Activated T-helper 1 cell treated with anti-CD3 and anti-CD28 coated beads, Interleukin-12 subunit alpha, Interleukin-12 subunit beta, Interleukin-2, Interleukin-4 antibody, amounts not matched to agents 30 ng/mL and 10 ng/mL and 1 ng/mL, durations not matched to agents 14 hours and 24 hours and 36 hours (primary cell): ENCODE results near the gene ARHGAP27. TPM values are rescaled to one million over a fixed set of nuclear protein-coding genes. Genes with fewer than 3 reads are reported as not detected.
"Not testable (repeated sequence)": the region's sequence is repeated elsewhere in the genome, so short reads cannot be mapped to it uniquely, and the experiment has no call there.

Experiments used
- DNase-seq: peaks from one replicate; pipeline ENCODE4 v3.0.0; 2021; ENCODE audit warnings: low spot score
- H3K27ac Mint-ChIP-seq: one replicate; pipeline ENCODE4 v1.8.0; 2021; ENCODE audit warnings: mild to moderate bottlenecking, mixed read lengths
- H3K27me3 Mint-ChIP-seq: one replicate; pipeline ENCODE4 v1.8.0; 2022; ENCODE audit warnings: mild to moderate bottlenecking, moderate library complexity, mixed read lengths; ENCODE audit not compliant: insufficient read depth
- H3K36me3 Mint-ChIP-seq: one replicate; pipeline ENCODE4 v1.8.0; 2021; ENCODE audit warnings: low read depth, mixed read lengths
- H3K4me1 Mint-ChIP-seq: one replicate; pipeline ENCODE4 v1.8.0; 2021; ENCODE audit warnings: low read depth, mixed read lengths
- H3K4me3 Mint-ChIP-seq: one replicate; pipeline ENCODE4 v1.8.0; 2021; ENCODE audit warnings: mild to moderate bottlenecking, moderate library complexity, mixed read lengths
- H3K9me3 Mint-ChIP-seq: one replicate; pipeline ENCODE4 v1.8.0; 2021; ENCODE audit warnings: mixed read lengths
- intact Hi-C: fragments of 100-400 bp; cut with micrococcal nuclease; formaldehyde crosslinking; loops from one replicate; pipeline ENCODE4 v1.15.1; 2024
- total RNA-seq: library from RNA; stranded (reverse); gene quantifications from 2 replicates; pipeline ENCODE4 v1.2.3, GENCODE V29; 2022

ARHGAP27 gene
- total RNA-seq, 1 donor from 2014 or later, result 59.1 TPM

GRCh38 chr17:45451660-45452059, 19.0 kb upstream of the ARHGAP27 start:
- intact Hi-C loops, result not testable (repeated sequence)

GRCh38 chr17:45451131-45451530, 18.5 kb upstream of the ARHGAP27 start:
- intact Hi-C loops, result no loop called here
- peaks cover 24% of the 10 kb centered on the region for H3K4me1 Mint-ChIP-seq

More at GRCh38 chr17:45451660-45452059, 19.0 kb upstream of the ARHGAP27 start:
- not testable (repeated sequence) for H3K4me3 Mint-ChIP-seq, H3K27me3 Mint-ChIP-seq, H3K27ac Mint-ChIP-seq, DNase-seq, H3K9me3 Mint-ChIP-seq
- Mint-ChIP-seq H3K36me3 (peaks cover 25% of the 10 kb centered on the region), H3K4me1 (peaks cover 19% of the 10 kb centered on the region)

GRCh38 chr17:45449708-45450329, 17.1 kb upstream of the ARHGAP27 start:
- Mint-ChIP-seq H3K36me3 (peaks cover 26% of the 10 kb centered on the region), H3K4me1 (peaks cover 35% of the 10 kb centered on the region)
- H3K4me3 Mint-ChIP-seq, H3K9me3 Mint-ChIP-seq, DNase-seq, H3K27me3 Mint-ChIP-seq, H3K27ac Mint-ChIP-seq, intact Hi-C loops: not testable (repeated sequence)

More at GRCh38 chr17:45451131-45451530, 18.5 kb upstream of the ARHGAP27 start:
- Mint-ChIP-seq H3K9me3 (no peaks in the 10 kb centered on the region), H3K36me3 (peaks cover 22% of the 10 kb centered on the region), H3K27ac (no peak overlapping the region), H3K4me3 (no peak overlapping the region), H3K27me3 (no peaks in the 10 kb centered on the region)
- DNase-seq, result no peak

GRCh38 chr17:45449260-45449659, 16.6 kb upstream of the ARHGAP27 start:
- H3K27ac Mint-ChIP-seq, H3K9me3 Mint-ChIP-seq, H3K27me3 Mint-ChIP-seq, intact Hi-C loops, DNase-seq, H3K4me3 Mint-ChIP-seq: not testable (repeated sequence)
- peaks cover 35% of the 10 kb centered on the region for H3K4me1 Mint-ChIP-seq
- peaks cover 22% of the 10 kb centered on the region for H3K36me3 Mint-ChIP-seq

GRCh38 chr17:45448483-45448882, 15.8 kb upstream of the ARHGAP27 start:
- Mint-ChIP-seq H3K36me3 (peaks cover 22% of the 10 kb centered on the region), H3K27ac (peak overlapping the region; percentile 48), H3K4me1 (peaks cover 35% of the 10 kb centered on the region)
- H3K9me3 Mint-ChIP-seq, intact Hi-C loops, H3K27me3 Mint-ChIP-seq, DNase-seq, H3K4me3 Mint-ChIP-seq: not testable (repeated sequence)

GRCh38 chr17:45448066-45448465, 15.4 kb upstream of the ARHGAP27 start:
- peaks cover 35% of the 10 kb centered on the region for H3K4me1 Mint-ChIP-seq
- H3K27ac Mint-ChIP-seq, result peak overlapping the region; percentile 48
- DNase-seq, H3K27me3 Mint-ChIP-seq, intact Hi-C loops, H3K4me3 Mint-ChIP-seq, H3K9me3 Mint-ChIP-seq: not testable (repeated sequence)
- peaks cover 22% of the 10 kb centered on the region for H3K36me3 Mint-ChIP-seq

- H3K27me3 Mint-ChIP-seq, H3K27ac Mint-ChIP-seq, H3K4me3 Mint-ChIP-seq, H3K9me3 Mint-ChIP-seq, intact Hi-C loops, DNase-seq: not testable (repeated sequence)
- Mint-ChIP-seq H3K4me1 (peaks cover 35% of the 10 kb centered on the region), H3K36me3 (peaks cover 19% of the 10 kb centered on the region)
Observed at GRCh38 chr17:45447650-45448049, 15.0 kb upstream of the ARHGAP27 start.

- intact Hi-C loops, DNase-seq, H3K9me3 Mint-ChIP-seq, H3K4me3 Mint-ChIP-seq, H3K27me3 Mint-ChIP-seq, H3K27ac Mint-ChIP-seq: not testable (repeated sequence)
- Mint-ChIP-seq H3K4me1 (peaks cover 35% of the 10 kb centered on the region), H3K36me3 (peaks cover 19% of the 10 kb centered on the region)
Observed at GRCh38 chr17:45446872-45447625, 14.4 kb upstream of the ARHGAP27 start.

- Mint-ChIP-seq H3K27ac (peak overlapping the region; percentile 81), H3K4me3 (peak overlapping the region; percentile 40), H3K4me1 (peaks cover 35% of the 10 kb centered on the region), H3K36me3 (peaks cover 22% of the 10 kb centered on the region)
- intact Hi-C loops, H3K9me3 Mint-ChIP-seq, DNase-seq, H3K27me3 Mint-ChIP-seq: not testable (repeated sequence)
Observed at GRCh38 chr17:45445901-45446743, 13.5 kb upstream of the ARHGAP27 start.

- Mint-ChIP-seq H3K36me3 (peaks cover 20% of the 10 kb centered on the region), H3K4me1 (peaks cover 44% of the 10 kb centered on the region)
- H3K9me3 Mint-ChIP-seq, DNase-seq, intact Hi-C loops, H3K4me3 Mint-ChIP-seq, H3K27me3 Mint-ChIP-seq, H3K27ac Mint-ChIP-seq: not testable (repeated sequence)
Observed at GRCh38 chr17:45444856-45445820, 12.5 kb upstream of the ARHGAP27 start.

- H3K27ac Mint-ChIP-seq, DNase-seq, H3K27me3 Mint-ChIP-seq, H3K9me3 Mint-ChIP-seq, intact Hi-C loops, H3K4me3 Mint-ChIP-seq: not testable (repeated sequence)
- Mint-ChIP-seq H3K36me3 (peaks cover 16% of the 10 kb centered on the region), H3K4me1 (peaks cover 45% of the 10 kb centered on the region)
Observed at GRCh38 chr17:45444301-45444700, 11.6 kb upstream of the ARHGAP27 start.
